LNCAP (cell line): ENCODE results near the gene ASIC2.
A peak's percentile ranks its signal among the peaks of the same experiment; 100 is the strongest.

Source experiments
- TF ChIP-seq, protein P1 (sequence below): fragments of 450-650 bp; IDR thresholded peaks from 2 replicates; pipeline ENCODE4 v1.5.1; 2017; ENCODE audit warnings: mild to moderate bottlenecking

Gene ASIC2

DNA sequence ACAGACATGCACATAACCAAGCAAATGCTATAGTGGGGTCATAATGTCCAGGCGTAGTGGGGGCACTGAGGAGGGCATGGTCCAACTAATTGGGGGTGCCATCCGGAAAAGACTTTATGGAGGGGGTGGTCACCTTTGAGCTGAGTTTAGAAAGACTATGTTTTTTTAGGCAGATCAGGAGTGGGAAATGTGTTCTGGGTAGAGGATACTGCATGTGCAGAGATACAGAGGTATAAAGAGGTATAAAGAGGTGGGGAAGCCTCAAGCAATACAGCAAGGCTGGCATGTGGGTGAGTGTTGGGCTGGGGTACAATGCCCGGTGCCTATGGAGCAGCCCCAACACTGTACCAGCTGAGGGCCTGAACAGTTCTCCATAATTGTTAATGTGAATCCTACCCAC lies 248.3 kb downstream of the ASIC2 start:
- TF ChIP-seq, protein P1, sequence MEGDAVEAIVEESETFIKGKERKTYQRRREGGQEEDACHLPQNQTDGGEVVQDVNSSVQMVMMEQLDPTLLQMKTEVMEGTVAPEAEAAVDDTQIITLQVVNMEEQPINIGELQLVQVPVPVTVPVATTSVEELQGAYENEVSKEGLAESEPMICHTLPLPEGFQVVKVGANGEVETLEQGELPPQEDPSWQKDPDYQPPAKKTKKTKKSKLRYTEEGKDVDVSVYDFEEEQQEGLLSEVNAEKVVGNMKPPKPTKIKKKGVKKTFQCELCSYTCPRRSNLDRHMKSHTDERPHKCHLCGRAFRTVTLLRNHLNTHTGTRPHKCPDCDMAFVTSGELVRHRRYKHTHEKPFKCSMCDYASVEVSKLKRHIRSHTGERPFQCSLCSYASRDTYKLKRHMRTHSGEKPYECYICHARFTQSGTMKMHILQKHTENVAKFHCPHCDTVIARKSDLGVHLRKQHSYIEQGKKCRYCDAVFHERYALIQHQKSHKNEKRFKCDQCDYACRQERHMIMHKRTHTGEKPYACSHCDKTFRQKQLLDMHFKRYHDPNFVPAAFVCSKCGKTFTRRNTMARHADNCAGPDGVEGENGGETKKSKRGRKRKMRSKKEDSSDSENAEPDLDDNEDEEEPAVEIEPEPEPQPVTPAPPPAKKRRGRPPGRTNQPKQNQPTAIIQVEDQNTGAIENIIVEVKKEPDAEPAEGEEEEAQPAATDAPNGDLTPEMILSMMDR, result no peak

DNA sequence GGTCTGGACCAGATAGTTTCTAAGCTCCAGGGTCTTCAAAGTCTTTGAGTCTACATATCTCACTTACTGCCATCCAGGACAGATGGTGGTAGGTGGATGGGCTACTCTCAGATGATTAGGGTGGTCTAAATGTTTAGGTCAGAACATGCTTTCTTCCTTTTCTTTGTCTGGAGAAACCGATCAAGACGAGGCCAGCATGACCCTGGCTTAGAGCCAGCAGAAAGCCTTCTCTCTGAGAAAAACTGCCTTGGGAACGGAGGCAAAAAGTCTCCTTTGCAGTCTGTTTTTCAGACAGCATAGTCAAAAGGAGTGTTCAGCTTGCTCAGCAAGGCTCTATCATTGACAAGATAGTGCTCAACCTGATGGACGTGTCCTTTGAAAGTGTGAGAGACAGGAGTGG lies 252.6 kb downstream of the ASIC2 start:
- TF ChIP-seq, protein P1, result no peak

DNA sequence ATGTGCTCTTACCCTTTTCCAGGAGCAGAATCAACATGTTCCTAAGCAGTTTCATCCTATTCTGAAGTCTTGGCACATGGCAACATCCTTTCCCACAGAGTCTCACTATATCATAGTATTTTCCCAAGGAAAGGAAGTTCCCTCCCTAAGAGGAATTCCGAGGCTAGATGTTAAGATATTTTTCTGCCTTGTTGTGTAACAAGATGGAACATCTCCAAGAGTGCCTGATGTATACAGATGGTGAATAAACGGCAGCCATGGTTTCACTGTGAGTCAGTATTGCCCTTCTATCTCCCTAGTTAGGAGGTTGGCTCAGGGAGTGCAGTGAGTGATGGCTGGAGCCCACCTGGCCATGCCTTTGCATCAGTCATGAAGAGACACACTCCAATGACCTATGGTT lies 253.2 kb downstream of the ASIC2 start:
- TF ChIP-seq, protein P1, result no peak

DNA sequence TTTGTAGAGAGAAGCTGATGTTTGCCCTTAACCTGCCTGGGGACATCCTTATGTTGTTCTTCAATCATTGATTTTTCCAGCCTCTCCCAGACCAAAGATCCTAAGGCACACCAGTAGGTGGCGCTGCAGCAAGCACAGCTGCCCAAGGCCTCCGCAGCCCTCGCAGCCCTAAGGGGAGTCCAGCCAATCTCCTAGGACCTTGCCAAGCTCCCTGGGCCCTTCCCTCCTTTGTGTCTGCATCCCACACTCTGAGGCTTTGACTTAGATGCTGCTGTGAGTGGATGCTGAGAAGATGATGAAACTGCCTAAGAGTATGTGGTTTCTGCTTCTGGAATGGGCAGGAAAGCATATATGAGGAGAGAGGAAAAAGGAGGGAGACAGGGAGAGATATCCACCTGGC lies 254.4 kb downstream of the ASIC2 start:
- TF ChIP-seq, protein P1, result peak; percentile 67

DNA sequence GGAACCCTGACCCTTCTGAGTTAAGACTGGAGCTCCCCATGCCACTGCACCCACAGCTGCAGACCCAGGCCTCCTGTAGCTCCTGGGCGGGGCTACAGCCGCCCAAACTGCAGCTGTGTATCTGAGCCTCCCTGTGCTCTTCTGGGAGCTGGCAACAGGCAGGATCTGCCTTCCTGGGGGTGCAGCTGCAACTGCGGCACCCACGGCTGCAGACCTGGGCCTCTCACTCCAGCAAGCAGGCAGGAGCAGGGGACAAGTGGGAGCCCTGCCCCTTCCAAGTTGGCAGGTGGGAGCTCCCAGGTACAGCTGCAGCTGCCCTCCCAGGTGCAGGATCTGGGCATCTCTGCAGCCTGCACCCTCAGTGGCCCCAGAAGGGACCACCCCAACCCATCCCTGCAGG lies 259.9 kb downstream of the ASIC2 start:
- TF ChIP-seq, protein P1, result no peak

DNA sequence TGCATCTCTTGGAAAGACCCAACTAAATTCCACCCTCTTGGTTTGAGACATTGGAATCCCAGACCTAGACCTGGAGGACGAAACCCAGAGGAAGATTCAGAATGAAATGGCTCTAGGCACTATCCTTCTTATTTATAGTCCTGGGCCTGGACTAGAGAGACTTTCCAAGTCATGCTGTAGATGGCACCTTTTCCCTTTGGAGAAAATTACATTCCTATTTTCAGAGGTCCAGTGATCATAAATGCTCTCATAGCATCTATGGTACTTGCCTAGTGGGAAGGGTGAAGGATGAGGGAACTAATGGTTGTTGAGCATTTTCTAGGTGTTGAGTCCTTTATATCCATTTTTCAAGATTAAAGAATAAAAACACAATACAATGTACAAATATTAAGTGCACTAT lies 264.3 kb downstream of the ASIC2 start:
- TF ChIP-seq, protein P1, result no peak

DNA sequence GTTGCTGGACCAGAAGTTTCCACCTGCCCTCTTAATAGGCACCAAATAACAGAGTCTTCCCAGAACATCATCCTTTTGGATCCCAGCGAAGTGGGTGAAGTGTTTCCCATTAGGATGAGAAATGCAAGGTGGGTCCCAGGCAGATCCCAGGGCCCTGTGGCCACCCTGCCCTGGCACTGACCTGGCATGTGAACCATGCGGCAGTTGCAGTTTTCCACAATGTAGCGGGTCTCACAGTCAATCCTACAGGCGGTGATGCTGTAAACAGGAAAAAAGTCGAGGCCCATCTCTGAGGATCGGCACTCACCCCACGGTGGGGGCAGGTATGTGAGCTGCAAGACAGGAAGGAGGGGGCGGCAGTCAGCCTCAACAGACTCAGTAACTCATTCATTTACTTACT lies 265.0 kb downstream of the ASIC2 start:
- TF ChIP-seq, protein P1, result no peak
